ENCODE data around the gene LCE3C.
A peak's percentile ranks its signal among the peaks of the same experiment; 100 is the strongest.
"Not testable (repeated sequence)": the region's sequence is repeated elsewhere in the genome, so short reads cannot be mapped to it uniquely, and the experiment has no call there.

LCE3C gene

GRCh38 chr1:152599934-152600333 lies at the start of gene LCE3C:
Gene LCE3C, plus strand, starts transcription at chr1:152600234. Its CDS starts 498 bp downstream, at chr1:152600732.
- DNase-seq, result no peak

GRCh38 chr1:152565115-152565514 lies 34.9 kb upstream of the LCE3C start:
- DNase-seq, result no peak

GRCh38 chr1:152565535-152566215 lies 34.4 kb upstream of the LCE3C start:
- DNase-seq, result no peak

GRCh38 chr1:152566681-152567080 lies 33.4 kb upstream of the LCE3C start, which contains the start of gene LCE3E:
Gene LCE3E, minus strand, starts transcription at chr1:152566780. Its CDS starts 572 bp downstream, at chr1:152566208.
- no peak for DNase-seq

GRCh38 chr1:152577168-152577567 lies 22.9 kb upstream of the LCE3C start:
- DNase-seq, result peak; percentile 7

GRCh38 chr1:152579526-152579925 lies 20.5 kb upstream of the LCE3C start:
- DNase-seq, result not testable (repeated sequence)

GRCh38 chr1:152580433-152580832 lies 19.6 kb upstream of the LCE3C start, which contains the start of gene LCE3D:
Gene LCE3D, minus strand, starts transcription at chr1:152580516. Its CDS starts 580 bp downstream, at chr1:152579936.
- DNase-seq, result no peak

- no peak for DNase-seq
Measured at GRCh38 chr1:152582647-152583046, 17.4 kb upstream of the LCE3C start.

GRCh38 chr1:152585586-152585985 lies 14.4 kb upstream of the LCE3C start:
- no peak for DNase-seq

- no peak for DNase-seq
Measured at GRCh38 chr1:152596986-152597385, 3.0 kb upstream of the LCE3C start.

GRCh38 chr1:152613511-152613910 lies 13.5 kb downstream of the LCE3C start, which contains the start of gene LCE3B:
Gene LCE3B, plus strand, starts transcription at chr1:152613811. Its CDS starts 0 bp downstream, at chr1:152613811.
- DNase-seq, result no peak

GRCh38 chr1:152621993-152622392 lies 22.0 kb downstream of the LCE3C start:
- no peak for DNase-seq

GRCh38 chr1:152622803-152623202 lies 22.8 kb downstream of the LCE3C start, which contains the start of gene LCE3A:
Gene LCE3A, minus strand, starts transcription at chr1:152623103. Its CDS starts 0 bp downstream, at chr1:152623103.
- no peak for DNase-seq

- DNase-seq, result peak; percentile 52
Measured at GRCh38 chr1:152623203-152623844, 23.3 kb downstream of the LCE3C start.

GRCh38 chr1:152626744-152627143 lies 26.7 kb downstream of the LCE3C start:
- no peak for DNase-seq

GRCh38 chr1:152630596-152630995 lies 30.6 kb downstream of the LCE3C start:
- DNase-seq, result no peak

- DNase-seq, result no peak
Measured at GRCh38 chr1:152640351-152640750, 40.3 kb downstream of the LCE3C start.

GRCh38 chr1:152643945-152644344 lies 43.9 kb downstream of the LCE3C start:
- DNase-seq, result no peak

GRCh38 chr1:152645146-152645545 lies 45.1 kb downstream of the LCE3C start:
- no peak for DNase-seq

- DNase-seq, result no peak
Measured at GRCh38 chr1:152646656-152647055, 46.6 kb downstream of the LCE3C start.

All from activated CD4-positive, alpha-beta T cell treated with anti-CD3 and anti-CD28 coated beads for 48 hours (primary cell).